Measurements from ENCODE around the gene SYNGR2.
A peak's percentile ranks its signal among the peaks of the same experiment; 100 is the strongest.
"Not testable (repeated sequence)": the region's sequence is repeated elsewhere in the genome, so short reads cannot be mapped to it uniquely, and the experiment has no call there.

Gene SYNGR2

DNA sequence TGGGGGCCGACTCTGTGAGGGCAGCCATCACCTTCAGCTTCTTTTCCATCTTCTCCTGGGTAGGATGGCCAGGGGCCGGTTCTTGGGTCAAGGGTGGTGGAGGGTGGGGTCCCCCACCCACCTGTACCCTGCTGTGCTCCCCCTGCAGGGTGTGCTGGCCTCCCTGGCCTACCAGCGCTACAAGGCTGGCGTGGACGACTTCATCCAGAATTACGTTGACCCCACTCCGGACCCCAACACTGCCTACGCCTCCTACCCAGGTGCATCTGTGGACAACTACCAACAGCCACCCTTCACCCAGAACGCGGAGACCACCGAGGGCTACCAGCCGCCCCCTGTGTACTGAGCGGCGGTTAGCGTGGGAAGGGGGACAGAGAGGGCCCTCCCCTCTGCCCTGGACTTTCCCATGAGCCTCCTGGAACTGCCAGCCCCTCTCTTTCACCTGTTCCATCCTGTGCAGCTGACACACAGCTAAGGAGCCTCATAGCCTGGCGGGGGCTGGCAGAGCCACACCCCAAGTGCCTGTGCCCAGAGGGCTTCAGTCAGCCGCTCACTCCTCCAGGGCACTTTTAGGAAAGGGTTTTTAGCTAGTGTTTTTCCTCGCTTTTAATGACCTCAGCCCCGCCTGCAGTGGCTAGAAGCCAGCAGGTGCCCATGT lies 3.3 kb downstream of the SYNGR2 start:
- DNase-seq (ENCODE audit: low read depth), result not testable (repeated sequence)

DNA sequence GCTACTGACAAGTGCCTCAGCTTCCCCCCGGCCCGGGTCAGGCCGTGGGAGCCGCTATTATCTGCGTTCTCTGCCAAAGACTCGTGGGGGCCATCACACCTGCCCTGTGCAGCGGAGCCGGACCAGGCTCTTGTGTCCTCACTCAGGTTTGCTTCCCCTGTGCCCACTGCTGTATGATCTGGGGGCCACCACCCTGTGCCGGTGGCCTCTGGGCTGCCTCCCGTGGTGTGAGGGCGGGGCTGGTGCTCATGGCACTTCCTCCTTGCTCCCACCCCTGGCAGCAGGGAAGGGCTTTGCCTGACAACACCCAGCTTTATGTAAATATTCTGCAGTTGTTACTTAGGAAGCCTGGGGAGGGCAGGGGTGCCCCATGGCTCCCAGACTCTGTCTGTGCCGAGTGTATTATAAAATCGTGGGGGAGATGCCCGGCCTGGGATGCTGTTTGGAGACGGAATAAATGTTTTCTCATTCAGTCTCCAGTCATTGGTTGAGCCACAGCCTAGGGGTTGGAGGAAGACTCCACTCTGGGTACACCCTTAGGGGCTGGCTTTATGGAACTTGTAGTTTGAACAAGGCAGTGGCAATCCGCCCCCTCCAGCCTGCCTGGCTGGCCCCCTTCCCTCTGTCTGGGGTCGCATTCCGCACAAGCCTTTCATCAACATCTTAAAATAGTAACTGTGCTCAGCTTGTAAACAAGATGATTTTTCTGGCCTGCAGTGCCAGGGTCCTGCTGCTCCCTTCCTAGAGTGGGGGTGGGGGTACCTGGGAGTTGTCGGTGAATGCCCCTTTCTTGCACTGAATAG lies 4.1 kb downstream of the SYNGR2 start:
- no peak for DNase-seq (ENCODE audit: low read depth)

DNA sequence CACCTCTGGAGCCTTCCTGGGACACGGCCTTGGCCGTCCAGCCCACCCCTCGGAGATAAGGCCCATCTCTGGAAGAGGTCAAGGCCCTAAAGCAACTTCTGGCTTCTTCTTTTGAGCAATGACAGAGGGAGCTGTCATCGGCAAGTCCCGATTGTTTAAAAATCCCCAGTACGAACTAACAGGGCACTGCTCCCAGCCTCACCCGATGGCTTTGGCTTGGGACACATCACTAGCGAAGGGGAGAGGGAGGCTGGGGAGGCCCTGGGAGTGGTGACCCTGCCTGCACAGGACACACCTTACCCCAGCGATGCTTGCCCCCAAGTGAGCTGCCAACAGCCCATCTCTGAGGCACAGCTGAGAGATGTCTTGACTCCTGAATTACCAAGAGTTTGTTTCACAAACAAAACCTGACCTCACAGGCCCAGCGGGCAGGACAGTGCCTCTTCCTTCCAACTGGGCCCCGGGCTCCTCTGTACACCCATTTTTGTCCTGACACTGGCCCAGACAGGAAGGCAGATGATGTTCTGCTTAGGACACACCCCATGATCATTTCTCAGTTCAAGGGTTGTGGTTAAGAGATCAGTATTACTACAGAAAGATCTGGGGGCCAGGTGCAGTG lies 4.8 kb downstream of the SYNGR2 start:
- DNase-seq (ENCODE audit: low read depth), result no peak

DNA sequence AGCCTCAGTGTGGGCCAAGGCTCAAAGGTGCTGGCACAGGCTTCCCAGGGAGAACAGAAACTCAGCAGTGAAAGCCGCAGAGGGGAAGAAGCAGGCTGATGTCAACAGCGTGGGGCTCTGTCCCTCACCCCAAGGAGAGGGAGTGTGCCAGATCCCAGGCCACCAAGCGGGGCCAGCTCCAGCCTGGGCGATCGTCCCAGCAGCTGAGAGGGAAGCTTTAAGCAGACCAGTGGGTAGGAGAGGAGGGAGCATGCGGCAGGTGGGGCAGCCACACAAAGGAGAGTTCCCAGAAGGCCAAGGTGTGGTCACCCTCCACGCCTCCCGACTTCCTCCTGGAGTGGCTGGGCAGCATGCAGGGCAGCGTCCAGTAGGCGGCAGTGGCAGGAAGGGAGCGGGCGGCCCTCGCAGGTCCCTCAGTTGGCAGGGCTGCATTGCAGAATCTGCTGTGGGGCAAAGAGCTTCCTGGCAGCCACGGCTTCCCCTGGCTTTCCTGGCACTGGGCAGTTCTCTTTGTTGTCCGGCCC lies 6.0 kb downstream of the SYNGR2 start:
- no peak for DNase-seq (ENCODE audit: low read depth)

DNA sequence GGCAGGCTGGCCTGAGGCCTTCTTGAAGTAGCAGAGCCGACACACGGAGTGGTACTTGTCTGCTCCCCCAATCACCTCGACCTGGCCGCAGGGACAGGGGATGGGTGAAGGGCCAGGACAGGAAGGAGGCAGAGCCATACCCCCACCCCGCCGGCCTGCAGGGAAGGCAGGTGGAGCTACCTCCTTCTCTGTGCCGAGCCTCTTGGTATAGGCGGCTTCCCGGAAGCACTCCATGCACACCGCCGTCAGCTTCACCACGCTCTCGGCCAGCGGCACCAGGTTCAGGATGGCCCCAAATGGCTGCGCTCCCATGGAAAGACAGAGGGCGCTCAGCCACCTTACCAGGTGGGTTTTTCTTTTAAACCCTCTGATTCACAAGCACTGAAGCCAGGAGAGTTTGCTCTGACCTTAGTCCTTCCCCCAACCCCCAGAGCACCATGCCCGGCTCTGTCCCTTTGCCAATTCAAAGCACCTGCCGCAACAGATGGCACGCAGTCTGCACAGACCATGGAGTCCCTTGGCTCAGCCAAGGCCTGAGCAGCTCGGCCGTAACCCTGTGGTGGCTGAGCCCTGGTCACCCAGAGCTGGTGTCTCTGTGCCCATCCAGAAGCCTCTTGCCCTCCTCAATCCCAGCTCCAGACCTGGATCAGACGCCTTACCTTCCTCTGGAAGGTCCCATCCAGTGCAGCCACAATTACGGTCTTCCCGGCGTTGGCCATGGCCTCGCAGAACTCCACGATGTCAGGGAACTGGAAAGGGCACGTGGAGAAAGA lies 6.7 kb downstream of the SYNGR2 start:
- no peak for DNase-seq (ENCODE audit: low read depth)

DNA sequence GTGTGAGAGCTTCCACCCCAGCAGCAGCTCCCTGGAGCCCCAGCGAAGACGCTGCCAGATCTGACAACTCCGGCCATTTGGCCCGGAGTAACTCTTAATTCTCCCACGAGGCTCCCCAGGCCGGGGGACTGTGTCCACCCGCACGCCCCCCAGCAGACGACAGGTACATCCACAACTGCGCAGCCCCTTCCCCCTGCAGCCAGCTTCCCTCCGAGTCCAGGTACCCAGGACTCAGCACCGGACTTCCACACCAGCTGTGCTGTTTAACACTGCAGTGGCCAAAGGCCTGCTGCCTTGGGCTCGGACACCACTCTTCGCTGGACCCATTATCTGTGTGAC lies 7.2 kb downstream of the SYNGR2 start:
- DNase-seq (ENCODE audit: low read depth), result no peak

DNA sequence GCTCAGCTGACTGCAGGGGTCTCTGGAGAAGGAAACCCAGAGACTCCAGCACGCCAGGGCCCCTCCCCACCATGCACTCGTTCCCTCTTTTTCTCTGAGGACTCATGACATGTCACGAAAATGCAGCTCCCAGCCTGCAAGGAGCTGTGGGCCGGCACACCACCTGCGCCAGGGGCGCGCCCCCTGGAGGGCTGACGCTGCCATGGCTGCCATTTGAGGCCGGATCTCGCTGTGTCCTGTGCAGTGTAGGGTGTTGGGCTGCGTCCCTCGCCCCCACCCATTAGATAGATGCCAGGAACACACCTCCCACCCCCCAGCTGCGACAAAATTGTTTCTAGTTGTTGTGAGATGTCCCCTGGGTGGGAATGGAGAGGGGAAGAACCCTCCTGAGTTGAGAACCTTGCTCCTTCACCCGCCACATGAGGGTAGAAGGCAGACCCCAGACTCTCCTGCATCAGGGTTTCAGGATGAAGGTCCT lies 8.2 kb downstream of the SYNGR2 start:
- peak; percentile 59 for DNase-seq (ENCODE audit: low read depth)

DNA sequence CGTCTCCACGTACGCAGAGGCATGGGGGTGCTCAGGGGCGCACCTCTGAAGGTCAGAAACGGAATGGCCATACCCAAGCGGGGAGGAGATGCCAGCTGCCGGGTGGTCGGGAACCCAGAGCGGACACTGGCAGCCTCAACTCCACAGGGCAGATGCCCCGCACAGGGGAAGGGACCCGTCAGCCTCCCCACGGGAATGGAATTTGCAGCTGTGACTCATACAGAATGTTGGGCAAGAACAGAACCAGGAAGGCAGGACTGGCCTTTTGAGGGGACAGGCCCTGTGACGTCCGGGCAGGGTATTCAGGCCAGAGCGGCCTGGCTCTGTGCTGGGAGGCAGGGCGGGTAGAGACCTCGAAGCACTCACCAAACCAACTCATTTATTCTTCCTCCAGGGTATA lies 11.0 kb downstream of the SYNGR2 start:
- no peak for DNase-seq (ENCODE audit: low read depth)

DNA sequence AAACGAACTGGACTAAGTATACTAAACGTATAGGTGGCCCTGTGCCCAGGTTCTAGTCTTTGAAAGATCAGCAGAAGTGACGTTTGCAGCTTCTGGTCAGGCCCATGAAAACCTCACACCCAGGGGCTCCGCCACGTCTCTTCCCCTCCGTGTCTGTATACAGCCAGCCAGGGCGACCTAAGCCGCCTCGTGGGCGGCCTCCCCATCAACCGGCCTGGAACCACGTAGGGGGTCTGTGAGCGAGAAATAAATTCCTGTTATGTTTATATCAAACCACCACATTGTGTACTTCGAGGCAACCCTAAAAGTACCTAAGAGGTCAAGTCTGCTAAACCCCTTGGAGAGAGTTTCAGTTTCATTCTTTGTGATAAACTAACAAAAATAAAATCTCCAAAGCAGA lies 11.7 kb downstream of the SYNGR2 start:
- DNase-seq (ENCODE audit: low read depth), result no peak

DNA sequence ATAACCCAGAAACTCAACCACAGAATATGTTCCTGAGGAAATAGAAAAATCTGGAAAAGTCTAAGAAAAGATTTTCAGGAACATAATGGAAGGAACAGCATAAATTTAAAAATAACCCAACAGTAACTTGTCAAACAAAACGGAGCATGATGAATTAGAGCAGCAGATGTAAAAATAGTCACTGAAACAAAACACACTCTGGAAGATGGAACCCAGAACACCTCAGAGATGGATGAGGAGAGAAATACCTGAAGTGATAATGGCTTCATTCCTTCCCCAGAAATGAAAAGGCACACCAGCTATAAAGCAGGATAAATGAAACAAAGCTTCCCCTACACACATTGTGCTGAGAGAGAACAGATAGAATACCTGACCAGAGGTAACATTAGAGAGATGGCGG lies 12.1 kb downstream of the SYNGR2 start:
- DNase-seq (ENCODE audit: low read depth), result no peak

DNA sequence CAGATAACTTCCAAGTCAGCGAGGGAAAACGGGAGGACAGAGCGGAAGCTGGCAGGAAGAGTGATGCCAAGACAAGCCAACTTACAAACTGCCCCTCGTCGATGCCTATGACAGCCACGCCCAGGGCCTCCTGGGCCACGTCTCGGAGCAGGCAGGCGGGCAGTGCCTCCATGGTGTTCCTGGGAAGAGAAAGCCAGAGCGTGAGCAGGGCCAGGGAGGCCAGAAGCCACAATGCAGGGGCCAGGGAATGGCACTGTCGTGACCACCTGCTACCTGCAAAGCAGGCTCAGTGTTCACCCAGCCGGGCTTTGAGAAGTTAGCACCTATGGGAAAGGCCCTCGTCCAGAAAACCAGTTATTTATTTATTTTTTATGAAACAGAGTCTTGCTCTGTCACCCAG lies 14.1 kb downstream of the SYNGR2 start:
- no peak for DNase-seq (ENCODE audit: low read depth)

DNA sequence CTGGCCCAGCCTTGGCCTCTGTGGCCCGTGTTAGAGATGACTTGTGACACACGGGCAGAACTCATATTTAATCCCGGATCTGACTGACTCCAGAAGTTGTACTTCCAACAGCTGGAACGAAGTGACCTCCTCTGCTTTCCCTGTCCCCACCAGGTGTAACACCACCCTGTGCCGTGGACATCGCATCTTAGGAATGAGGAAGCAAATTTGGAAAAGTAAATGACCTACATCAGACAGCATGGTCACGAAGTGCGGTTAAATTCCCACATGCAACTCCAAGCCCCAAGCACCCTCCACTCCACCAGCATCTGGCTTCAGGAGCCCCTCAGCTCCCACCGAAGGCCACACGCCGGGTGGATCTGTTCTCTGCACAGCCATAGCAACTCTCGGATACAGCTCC lies 15.5 kb downstream of the SYNGR2 start:
- DNase-seq (ENCODE audit: low read depth), result no peak

DNA sequence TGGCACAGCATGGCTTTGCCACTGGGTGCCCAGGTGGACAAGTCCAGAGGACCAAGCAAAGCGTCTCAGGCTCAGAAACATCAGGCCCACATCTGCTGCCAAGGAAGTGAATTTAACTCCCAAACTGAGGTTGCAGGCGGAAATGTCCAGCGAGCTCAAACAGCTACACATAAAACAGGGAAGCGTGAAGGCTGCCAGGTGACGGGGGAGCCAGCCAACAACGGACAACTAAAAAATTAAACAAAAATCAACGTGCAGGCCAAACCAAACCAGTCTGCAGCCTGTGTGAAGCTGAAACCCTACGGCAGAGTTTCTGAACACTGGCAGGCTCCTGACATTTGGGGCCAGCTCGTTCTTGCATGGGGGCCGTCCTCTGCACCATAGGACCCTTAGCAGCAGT lies 16.0 kb downstream of the SYNGR2 start:
- no peak for DNase-seq (ENCODE audit: low read depth)

DNA sequence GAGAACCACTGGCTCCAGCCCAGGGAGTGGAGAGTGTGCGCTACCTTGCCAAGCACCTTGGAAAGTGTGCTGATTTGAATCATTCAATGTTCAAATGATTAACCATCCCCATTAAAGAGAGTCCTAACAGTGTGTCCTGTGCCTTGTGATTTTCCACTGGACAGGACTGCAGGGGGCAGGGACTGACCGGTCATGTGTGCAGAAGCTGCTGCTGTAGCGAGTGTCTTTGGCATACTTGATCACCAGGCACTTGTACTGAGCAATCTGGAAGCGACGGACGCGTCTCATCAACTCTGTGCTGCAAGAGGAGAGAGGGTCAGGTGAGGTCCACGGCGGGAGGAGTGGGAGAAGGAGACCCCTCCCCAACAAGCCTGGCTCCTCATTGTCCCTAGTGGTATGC lies 16.5 kb downstream of the SYNGR2 start:
- DNase-seq (ENCODE audit: low read depth), result no peak

DNA sequence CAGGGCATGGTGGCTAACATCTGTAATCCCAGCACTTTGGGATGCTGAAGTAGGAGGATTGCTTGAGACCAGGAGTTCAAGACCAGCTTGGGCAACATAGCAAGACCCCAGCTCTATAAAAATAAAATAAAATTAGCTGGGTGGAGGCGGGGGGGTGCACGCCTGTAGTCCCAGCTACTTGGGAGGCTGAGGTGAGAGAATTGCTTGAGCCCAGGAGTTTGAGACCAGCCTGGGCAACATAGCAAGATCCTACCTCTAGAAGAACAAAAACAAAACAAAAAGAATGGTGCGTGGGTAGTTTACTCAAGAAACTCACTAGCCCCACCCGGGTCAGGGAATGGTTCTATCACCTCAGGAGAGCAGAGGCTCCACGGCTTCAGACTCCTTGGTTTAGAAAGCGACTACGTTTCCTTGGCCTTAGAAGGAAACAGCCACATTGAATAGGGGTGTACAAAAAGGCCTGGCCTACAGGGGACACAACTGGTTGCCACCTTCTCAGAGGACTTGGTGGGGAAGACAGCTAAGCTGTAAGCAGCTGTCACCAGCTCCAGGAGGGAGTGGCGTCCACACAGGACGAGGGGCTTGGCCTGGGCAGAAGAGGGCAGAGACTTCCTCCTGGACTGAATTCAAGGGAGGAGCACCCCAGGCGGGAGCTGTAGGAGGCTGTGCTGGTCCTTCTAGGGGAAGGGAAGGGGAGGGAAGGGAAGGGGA lies 17.8 kb downstream of the SYNGR2 start:
- no peak for DNase-seq (ENCODE audit: low read depth)

DNA sequence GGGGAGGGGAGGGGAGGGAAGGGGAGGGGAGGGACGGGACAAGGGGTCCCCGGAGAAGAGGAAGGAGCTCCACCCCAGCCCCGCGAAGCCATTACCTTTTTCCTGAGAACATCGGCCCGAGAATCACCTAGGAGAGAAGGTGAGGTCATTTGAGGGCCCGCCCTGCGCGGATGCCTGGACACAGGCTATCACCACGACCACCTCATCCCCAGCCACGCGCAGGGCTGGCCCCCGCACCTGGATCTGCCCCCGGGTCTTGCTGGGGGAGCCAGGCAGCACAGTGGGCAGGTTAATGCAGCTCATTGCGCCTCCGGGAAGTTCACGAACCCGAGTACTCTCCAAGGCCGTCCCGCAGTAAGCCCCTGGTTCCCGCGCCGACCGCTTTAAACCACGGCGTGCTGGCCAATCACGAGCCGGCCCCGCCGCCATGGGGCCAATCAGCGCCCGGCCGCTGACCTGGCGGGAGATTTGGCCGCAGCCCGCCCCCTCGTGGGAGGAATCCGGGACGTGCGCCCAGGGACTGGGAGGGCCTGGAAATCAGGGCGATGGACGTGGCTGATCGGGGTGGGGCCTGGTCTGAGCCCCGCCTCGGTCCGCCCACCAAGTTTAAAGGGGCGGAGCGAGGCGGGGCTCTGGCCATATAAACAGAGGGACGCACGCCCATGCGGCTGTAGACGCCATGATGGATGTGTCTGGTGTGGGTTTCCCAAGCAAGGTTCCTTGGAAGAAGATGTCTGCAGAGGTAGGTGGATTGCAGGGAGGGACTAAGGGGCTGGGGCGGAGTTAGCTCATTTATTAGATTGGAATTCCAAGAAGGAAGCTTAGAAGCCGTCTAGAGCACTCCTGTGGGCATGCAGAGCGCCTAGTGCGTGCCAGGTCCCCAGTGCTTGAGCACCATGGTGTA lies 18.6 kb downstream of the SYNGR2 start, which contains the start of the genes AFMID and TK1:
Gene AFMID, plus strand, starts transcription at position 671 of the 904 bp plus-strand sequence. Its CDS starts 9 bp downstream, at position 680.
Gene TK1, minus strand, starts transcription at position 361 of the 904 bp plus-strand sequence. Its CDS starts 58 bp downstream, at position 303.
- DNase-seq (ENCODE audit: low read depth), result peak; percentile 55

DNA sequence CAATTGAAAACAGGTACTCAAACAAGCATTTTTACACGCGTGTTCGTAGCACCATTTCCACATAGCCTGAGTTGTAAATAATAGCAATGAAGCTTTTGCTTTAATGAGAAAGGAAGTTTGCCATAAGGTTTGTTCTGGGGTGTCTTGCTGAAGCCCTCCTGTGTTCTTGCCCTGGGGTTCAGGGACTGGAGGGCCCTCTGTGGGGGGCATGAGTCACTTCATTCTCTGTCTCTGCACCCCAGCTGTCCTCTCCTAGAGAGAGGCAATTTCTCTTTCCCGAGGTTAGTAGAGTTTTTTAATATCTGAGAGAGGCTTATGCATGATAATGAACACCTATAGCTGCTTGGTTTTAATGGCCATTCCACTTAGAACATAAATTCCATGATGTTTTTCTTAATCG lies 28.3 kb downstream of the SYNGR2 start:
- DNase-seq (ENCODE audit: low read depth), result no peak

DNA sequence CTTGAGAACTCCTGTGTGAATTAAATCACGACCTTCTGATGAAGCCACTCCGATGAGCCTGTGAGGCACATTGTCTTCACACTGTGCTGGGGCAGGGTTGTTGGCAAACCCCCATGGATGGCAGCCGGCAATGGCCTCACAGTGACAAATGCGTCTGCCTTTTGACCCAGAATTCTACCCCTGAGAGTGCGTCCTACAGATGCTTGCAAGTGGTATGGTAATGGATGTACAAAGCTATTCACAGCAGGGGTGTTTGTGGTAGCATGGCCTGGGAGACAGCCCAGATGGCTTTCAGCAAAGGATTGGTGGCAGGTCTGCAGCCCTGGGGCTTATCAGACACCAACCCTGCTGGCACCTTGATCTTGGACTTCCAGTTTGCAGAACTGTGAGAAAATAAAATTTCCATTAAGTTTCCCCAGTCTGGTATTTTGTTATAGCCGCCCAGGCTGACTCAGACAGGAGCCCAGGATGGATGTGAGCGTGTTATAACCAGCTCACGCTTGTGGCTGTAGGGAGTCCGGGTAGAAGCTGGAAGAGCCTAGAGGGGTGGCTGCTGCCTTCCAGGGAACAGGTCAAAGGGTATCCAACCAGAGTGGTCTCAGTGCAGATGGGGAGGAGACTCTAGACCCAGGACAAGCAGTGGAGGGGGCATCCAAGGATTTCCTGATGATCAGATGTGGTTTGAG lies 28.9 kb downstream of the SYNGR2 start:
- DNase-seq (ENCODE audit: low read depth), result no peak

DNA sequence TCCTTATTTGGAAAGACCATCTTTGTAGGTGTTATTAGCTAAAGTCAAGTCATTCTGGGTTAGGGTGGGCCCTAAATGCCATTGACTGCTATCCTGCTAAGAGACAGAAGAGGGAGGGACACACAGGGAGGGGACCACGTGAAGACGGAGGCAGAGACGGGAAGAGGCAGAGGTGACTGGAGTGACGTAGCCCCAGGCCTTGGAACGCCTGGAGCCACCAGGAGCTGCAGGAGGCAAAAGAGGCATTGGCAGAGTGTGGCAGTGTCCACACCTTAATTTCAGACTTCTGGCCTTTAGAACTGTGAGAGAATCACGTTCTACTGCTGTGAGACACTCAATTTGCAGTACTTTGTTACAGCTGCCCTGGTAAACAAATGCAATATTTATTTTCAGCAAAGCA lies 32.1 kb downstream of the SYNGR2 start:
- DNase-seq (ENCODE audit: low read depth), result no peak

DNA sequence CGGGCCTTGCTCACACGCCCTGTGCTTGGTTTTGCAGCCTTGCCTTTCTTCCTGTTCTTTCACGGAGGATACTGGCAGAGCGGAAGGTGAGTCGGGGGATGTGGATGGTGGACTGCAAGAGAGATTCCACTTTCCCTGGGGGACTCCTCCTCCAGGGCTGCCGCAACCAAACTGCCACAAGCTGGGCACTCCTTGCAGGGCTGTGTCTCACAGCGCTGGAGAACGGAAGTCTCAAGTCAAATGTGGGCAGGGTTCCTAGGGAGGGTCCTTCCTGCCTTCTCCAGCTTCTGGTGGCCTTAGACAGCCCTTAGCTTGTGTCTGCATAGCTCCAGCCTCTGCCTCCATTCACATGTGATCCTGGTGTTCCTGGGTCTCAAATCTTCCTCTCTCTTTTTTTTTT lies 34.3 kb downstream of the SYNGR2 start:
- DNase-seq (ENCODE audit: low read depth), result no peak

All from stimulated activated CD8-positive, alpha-beta memory T cell treated with anti-CD3 and anti-CD28 coated beads, Interleukin-12 subunit alpha, Interleukin-12 subunit beta, amount 100 ng/mL, for 1 hour (primary cell).